Vagina (tissue), 2 donors: ENCODE measurements around the gene CALM3.

Experiments
- POLR2AphosphoS5 ChIP-seq, 2 donors: sonication (generic); formaldehyde crosslinking; IDR thresholded peaks; one replicate each; pipeline ENCODE4 v1.9.0; 2017; ENCODE audit warnings: antibody characterized with exemption in 2 of 2, mild to moderate bottlenecking in 2 of 2, low read depth in 1 of 2; ENCODE audit not compliant: insufficient read depth in 1 of 2
- TF ChIP-seq, protein P1 (sequence below), 3 experiments: fragments of 450-650 bp in 2 of 3; fragments of 200-600 bp in 1 of 3; sonication (generic) in 1 of 3; IDR thresholded peaks; one replicate each; pipeline ENCODE4 v1.5.1; 2017 to 2019; ENCODE audit warnings: antibody characterized with exemption in 3 of 3, mild to moderate bottlenecking in 2 of 3, moderate library complexity in 2 of 3

GRCh38 chr19:46609511-46610412, 8.6 kb downstream of the CALM3 start:
- TF ChIP-seq, protein P1, sequence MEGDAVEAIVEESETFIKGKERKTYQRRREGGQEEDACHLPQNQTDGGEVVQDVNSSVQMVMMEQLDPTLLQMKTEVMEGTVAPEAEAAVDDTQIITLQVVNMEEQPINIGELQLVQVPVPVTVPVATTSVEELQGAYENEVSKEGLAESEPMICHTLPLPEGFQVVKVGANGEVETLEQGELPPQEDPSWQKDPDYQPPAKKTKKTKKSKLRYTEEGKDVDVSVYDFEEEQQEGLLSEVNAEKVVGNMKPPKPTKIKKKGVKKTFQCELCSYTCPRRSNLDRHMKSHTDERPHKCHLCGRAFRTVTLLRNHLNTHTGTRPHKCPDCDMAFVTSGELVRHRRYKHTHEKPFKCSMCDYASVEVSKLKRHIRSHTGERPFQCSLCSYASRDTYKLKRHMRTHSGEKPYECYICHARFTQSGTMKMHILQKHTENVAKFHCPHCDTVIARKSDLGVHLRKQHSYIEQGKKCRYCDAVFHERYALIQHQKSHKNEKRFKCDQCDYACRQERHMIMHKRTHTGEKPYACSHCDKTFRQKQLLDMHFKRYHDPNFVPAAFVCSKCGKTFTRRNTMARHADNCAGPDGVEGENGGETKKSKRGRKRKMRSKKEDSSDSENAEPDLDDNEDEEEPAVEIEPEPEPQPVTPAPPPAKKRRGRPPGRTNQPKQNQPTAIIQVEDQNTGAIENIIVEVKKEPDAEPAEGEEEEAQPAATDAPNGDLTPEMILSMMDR (IDR thresholded peaks at IDR 0.05), result no peak
- TF ChIP-seq POLR2AphosphoS5 (IDR thresholded peaks at IDR 0.05; ENCODE audit: insufficient read depth in 1 of 2, low read depth in 1 of 2), result no peak
